ENCODE results near the gene ZNF24.

ZNF24 gene

DNA sequence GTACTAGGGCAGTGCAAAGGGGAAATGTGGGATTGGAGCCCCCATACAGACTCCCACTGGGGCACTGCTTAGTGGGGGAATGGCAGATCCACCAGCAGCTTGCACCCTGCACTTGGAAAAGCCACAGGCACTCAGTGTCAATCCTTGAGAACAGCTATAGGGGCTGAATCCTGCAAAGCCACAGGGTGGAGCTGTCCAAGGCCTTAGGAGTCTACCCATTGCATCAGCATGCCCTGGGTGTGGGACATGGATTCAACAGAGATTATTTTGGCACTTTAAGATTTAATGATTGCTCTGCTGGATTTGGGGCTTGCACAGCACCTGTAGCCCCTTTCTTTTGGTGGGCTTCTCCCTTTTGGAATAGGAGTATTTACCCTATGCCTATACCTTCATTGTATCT lies 8.6 kb upstream of the ZNF24 start:
- DNase-seq (ENCODE audit: low read depth), result no peak

GRCh38 chr18:35352283-35352682 lies 8.1 kb upstream of the ZNF24 start:
- no peak for DNase-seq (ENCODE audit: low read depth)

DNA sequence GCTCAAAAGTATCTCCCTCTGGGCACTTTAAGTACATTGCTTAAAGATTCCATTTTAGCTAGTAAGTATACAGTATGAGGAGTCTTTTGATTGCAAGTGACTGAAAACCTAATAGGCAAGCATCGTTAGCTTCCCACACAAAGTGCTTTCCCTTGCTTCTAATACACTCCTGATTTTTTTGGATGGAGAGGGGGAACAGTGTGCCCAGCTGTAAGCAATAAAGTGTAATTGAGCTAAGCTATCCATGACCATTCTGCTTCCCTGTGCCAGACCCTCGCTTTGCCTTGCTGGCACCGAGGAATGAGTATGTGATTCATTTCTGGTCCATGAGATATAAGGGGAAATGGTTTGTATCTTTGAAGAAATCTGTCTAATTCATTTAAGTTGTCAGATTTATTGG lies 3.8 kb upstream of the ZNF24 start:
- DNase-seq (ENCODE audit: low read depth), result no peak

GRCh38 chr18:35345950-35346349 lies 1.7 kb upstream of the ZNF24 start:
- DNase-seq (ENCODE audit: low read depth), result no peak

- no peak for DNase-seq (ENCODE audit: low read depth)
Measured at GRCh38 chr18:35345460-35345921, 1.3 kb upstream of the ZNF24 start.

DNA sequence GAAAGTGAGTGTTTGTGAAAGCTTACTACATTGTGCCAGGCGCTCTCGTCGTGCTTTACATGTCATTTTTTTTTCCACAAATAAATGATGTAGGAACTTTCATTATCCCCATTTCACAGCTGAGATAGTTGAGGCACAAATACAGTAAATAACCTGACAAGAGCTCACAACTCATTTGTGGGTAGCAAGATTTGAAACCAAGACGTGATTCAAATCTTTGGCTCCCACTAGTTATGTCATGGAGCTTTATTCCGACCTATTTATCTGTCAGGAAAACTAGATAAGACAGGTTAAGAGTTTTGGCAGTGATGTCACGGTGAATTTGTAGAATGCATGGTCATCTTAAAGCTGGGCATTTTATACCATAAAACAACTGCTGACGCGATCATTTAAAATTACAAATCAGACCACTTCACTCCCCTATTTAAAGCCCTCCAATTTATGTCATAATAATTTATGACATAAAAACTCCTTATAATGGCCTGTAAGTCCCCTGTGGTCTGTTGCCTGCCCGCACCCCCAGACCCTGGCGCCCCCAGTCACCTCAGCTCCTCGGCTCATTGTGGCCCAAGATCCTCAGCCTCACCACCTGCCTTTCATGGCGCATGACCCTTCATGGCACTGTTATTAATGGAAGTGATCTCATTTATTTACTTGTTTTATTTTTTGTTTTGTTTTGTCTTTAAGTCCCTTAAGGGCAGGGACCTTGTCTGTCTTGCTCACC lies 678 bp upstream of the ZNF24 start:
- no peak for DNase-seq (ENCODE audit: low read depth)

- DNase-seq (ENCODE audit: low read depth), result no peak
Measured at GRCh38 chr18:35343488-35343935, 708 bp downstream of the ZNF24 start.

GRCh38 chr18:35337286-35337685 lies 6.9 kb downstream of the ZNF24 start:
- no peak for DNase-seq (ENCODE audit: low read depth)

- no peak for DNase-seq (ENCODE audit: low read depth)
Measured at GRCh38 chr18:35335866-35336265, 8.4 kb downstream of the ZNF24 start.

DNA sequence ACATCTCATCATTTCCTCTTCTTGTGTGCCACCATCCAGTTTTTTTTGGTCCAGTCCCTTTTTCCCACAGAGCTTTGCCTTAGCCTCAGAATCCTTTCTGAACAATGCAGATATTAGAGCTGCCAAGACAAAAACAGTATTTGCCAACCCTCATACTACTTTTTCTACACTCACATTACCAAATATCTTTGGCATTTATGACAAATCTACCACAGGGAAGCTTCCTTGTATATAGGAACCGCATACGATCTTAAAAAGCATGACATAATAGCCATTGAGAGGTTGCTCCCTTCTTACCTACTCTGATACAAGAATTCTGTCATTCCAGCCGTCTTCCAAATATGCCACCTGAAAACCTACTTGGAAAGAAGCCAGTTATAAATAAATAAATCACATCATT lies 9.4 kb downstream of the ZNF24 start:
- no peak for DNase-seq (ENCODE audit: low read depth)

GRCh38 chr18:35334212-35334611 lies 10.0 kb downstream of the ZNF24 start:
- no peak for DNase-seq (ENCODE audit: low read depth)

- DNase-seq (ENCODE audit: low read depth), result no peak
Measured at GRCh38 chr18:35331367-35332087, 12.7 kb downstream of the ZNF24 start.

GRCh38 chr18:35328868-35329267 lies 15.4 kb downstream of the ZNF24 start:
- DNase-seq (ENCODE audit: low read depth), result no peak

DNA sequence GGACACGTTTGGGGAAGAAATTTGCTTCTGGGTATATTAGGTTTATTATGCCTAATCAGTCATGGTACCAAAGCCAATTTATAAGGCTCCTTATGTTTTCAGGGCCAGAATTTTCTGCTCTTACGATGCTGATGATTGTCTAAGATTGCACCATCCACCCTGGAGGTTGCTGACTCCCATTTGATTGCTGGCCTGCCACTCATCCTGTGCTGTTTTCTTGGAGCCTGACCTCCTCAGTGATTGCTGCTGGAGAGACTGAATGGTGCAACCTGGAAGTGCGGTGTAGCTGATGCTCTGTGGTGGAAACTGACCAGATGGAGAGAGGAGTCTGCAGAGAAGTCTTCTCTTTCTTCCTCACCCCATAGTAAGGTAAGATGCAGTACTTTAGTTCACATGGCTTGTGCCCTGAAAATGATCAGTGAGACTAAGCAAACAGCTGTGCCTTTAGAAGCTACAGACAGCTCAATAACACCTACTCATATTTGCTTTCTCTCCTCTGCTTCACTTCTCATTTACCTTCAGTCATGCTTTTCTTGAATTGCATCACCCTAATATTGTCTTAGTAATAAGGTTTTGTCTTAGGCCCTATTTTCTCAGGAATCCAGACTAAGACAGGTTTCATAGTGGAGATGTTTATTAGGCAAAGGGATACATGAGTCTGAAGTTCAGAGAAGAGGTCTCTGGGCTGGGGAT lies 17.4 kb downstream of the ZNF24 start:
- no peak for DNase-seq (ENCODE audit: low read depth)

GRCh38 chr18:35324926-35325655 lies 19.1 kb downstream of the ZNF24 start:
- no peak for DNase-seq (ENCODE audit: low read depth)

- no peak for DNase-seq (ENCODE audit: low read depth)
Measured at GRCh38 chr18:35322486-35323458, 21.4 kb downstream of the ZNF24 start.

- no peak for DNase-seq (ENCODE audit: low read depth)
Measured at GRCh38 chr18:35311496-35311895, 32.7 kb downstream of the ZNF24 start.

- no peak for DNase-seq (ENCODE audit: low read depth)
Measured at GRCh38 chr18:35306588-35307250, 37.5 kb downstream of the ZNF24 start.

DNA sequence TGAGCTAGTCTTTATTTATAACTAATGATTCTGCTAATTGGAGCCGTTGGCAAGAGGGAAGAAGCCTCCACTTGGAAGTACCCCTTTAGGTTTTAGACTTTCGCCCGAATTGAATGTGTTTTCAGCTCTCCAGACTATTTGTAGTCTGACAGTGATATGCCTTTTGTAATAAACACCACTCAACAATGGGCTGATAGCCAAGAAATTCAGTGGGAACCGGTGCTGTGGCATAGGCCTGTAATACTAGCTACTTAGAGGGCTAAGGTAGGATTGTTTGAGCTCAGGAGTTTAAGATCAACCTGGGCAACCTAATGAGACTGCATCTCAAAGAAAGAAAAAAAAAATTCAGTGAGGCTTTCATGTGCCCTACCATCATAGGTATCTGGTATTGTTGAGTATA lies 40.6 kb downstream of the ZNF24 start:
- no peak for DNase-seq (ENCODE audit: low read depth)

GRCh38 chr18:35296060-35296459 lies 48.2 kb downstream of the ZNF24 start:
- no peak for DNase-seq (ENCODE audit: low read depth)

- DNase-seq (ENCODE audit: low read depth), result no peak
Measured at GRCh38 chr18:35291166-35291565, 53.1 kb downstream of the ZNF24 start.

Measured in activated T-helper 9 cell treated with anti-CD3 and anti-CD28 coated beads, Interleukin-2, amount 50 U/mL, for 16 hours (primary cell).